ENCODE measurements around the gene PTPRE. TPM values are rescaled to one million over a fixed set of nuclear protein-coding genes. Genes with fewer than 3 reads are reported as not detected.

Gene PTPRE
- total and polyA plus RNA-seq, 10 of the 15 experiments (the other 5 are each of a cell fraction or from before 2014, with no cell fraction given): 2.9 to 7.6 (median 5.8) TPM

- Histone ChIP-seq H3K4me3 (peak overlapping the region; percentile 84), H3K79me2 (ENCODE audit: control insufficient read depth, insufficient read depth, low read length) (peaks cover 66% of the 10 kb centered on the region), H3K27me3 (replicated peaks in 1 of 2; ENCODE audit: control insufficient read depth in 2 of 2, insufficient read depth in 2 of 2, low read length in 1 of 2) (no peaks in the 10 kb centered on the region), H3K9ac (ENCODE audit: control insufficient read depth, insufficient read depth, low read length) (peak overlapping the region; percentile 88; the same call in 1 of the 2 replicates), H3K4me2 (ENCODE audit: control insufficient read depth, insufficient read depth) (peak overlapping the region; percentile 88), H3K4me1 (ENCODE audit: control insufficient read depth, insufficient read depth, low read length) (peaks cover 6% of the 10 kb centered on the region), H2AFZ (ENCODE audit: control insufficient read depth, low read depth, low read length) (no peak overlapping the region), H3K27ac (ENCODE audit: control insufficient read depth, insufficient read depth) (no peak overlapping the region), H4K20me1 (ENCODE audit: control insufficient read depth, insufficient read depth) (no peaks in the 10 kb centered on the region), H3K36me3 (ENCODE audit: control insufficient read depth in 2 of 2, insufficient read depth in 2 of 2, low read length in 1 of 2) (peaks cover 0 to 10% of the 10 kb centered on the region in 2 experiments; a peak in 3 of 4 replicates), H3K9me3 (replicated peaks; ENCODE audit: control insufficient read depth, insufficient read depth, low read length) (no peaks in the 10 kb centered on the region)
- DNase-seq (ENCODE audit: low read depth, low spot score) (no peak), ATAC-seq (no peak), FAIRE-seq (no peak)
- SMC1A ChIA-PET (ENCODE audit: uncharacterized antibody, unreplicated experiment): interaction anchor here (0.7 to 2.0 kb wide), 7 partner anchors 10 to 111 kb away, joined by 3 to 8 read pairs (median 4); no protein-coding TSS in a partner anchor
- in situ Hi-C loops (cut with MboI) (no loop called here), intact Hi-C loops (cut with micrococcal nuclease; ENCODE audit: unreplicated experiment) (no loop called here)
- BruUV-seq (replicated peaks): no TSS peak
- CTCF ChIA-PET: interaction anchor here (0.6 to 2.5 kb wide), 10 partner anchors 9 to 265 kb away, joined by 3 to 11 read pairs (median 5); no protein-coding TSS in a partner anchor
- POLR2A ChIA-PET: interaction anchor here (0.6 to 3.6 kb wide), 4 partner anchors 8 to 61 kb away, joined by 3 to 24 read pairs (median 4); no protein-coding TSS in a partner anchor
- TF ChIP-seq RAD51 (IDR thresholded peaks at IDR 0.05): peak; percentile 66
- no peak for TF ChIP-seq USF1 (IDR thresholded peaks at IDR 0.05; ENCODE audit: borderline replicate concordance, extremely low read length, insufficient read depth, low read depth, low read length)
- RAD21 ChIA-PET (ENCODE audit: unreplicated experiment): interaction anchor here (0.9 to 1.2 kb wide), 3 partner anchors 21 to 55 kb away, joined by 3 read pairs; no protein-coding TSS in a partner anchor
These were observed 216.9 kb downstream of the PTPRE start for GRCh38 chr10:128123846-128124245.

GRCh38 chr10:128124813-128125403, 218.0 kb downstream of the PTPRE start:
- peak overlapping the region; percentile 88 for H3K4me2 ChIP-seq (ENCODE audit: control insufficient read depth, insufficient read depth)
- RAD21 ChIA-PET (ENCODE audit: unreplicated experiment): interaction anchor here (1.2 kb wide), 1 partner anchor 24 kb away, joined by 3 read pairs; no protein-coding TSS in a partner anchor
- POLR2A ChIA-PET: interaction anchor here (0.7 to 3.6 kb wide), 3 partner anchors 9 to 62 kb away, joined by 3 to 24 read pairs (median 5); no protein-coding TSS in a partner anchor
- under 1% methylated on average over 9 of the region's 11 CpGs for WGBS (ENCODE audit: insufficient coverage, insufficient replicate concordance, low lambda C conversion rate, missing lambda C conversion rate)
- DNase-seq (ENCODE audit: low read depth, low spot score) (no peak), ATAC-seq (no peak), FAIRE-seq (no peak)
- H2AFZ ChIP-seq (ENCODE audit: control insufficient read depth, low read depth, low read length): no peak overlapping the region; the same call in 1 of the 2 replicates
- H3K4me1 ChIP-seq (ENCODE audit: control insufficient read depth, insufficient read depth, low read length): peaks cover 6% of the 10 kb centered on the region
- TF ChIP-seq IKZF2 (IDR thresholded peaks at IDR 0.05) (0 out of 4 replicates have a peak, but pooled peaks of 1 of the 2 experiments have one; percentile 13), YY1 (IDR thresholded peaks at IDR 0.05; ENCODE audit: low read depth, low read length) (no peak), RELA (IDR thresholded peaks at IDR 0.05; ENCODE audit: borderline replicate concordance, partially characterized antibody) (no peak), ZNF274 (IDR thresholded peaks at IDR 0.05; ENCODE audit: insufficient read depth, insufficient read length) (no peak), RUNX3 (IDR thresholded peaks at IDR 0.05; ENCODE audit: low read length) (0 out of 2 replicates have a peak, but pooled peaks have one; percentile 32), IKZF1 (conservative IDR thresholded peaks at IDR 0.05) (0 out of 2 replicates have a peak, but pooled peaks have one; percentile 19)
- CTCF ChIA-PET: interaction anchor here (1.1 to 2.2 kb wide), 6 partner anchors 8 to 45 kb away, joined by 4 to 7 read pairs (median 4); no protein-coding TSS in a partner anchor
- peak overlapping the region; percentile 88 for H3K9ac ChIP-seq (ENCODE audit: control insufficient read depth, insufficient read depth, low read length)
- no peaks in the 10 kb centered on the region for H3K9me3 ChIP-seq (replicated peaks; ENCODE audit: control insufficient read depth, insufficient read depth, low read length)
- in situ Hi-C loops (cut with MboI) (no loop called here), intact Hi-C loops (cut with micrococcal nuclease; ENCODE audit: unreplicated experiment) (no loop called here)
- peak overlapping the region; percentile 84 for H3K4me3 ChIP-seq
- H4K20me1 ChIP-seq (ENCODE audit: control insufficient read depth, insufficient read depth): no peaks in the 10 kb centered on the region
- H3K79me2 ChIP-seq (ENCODE audit: control insufficient read depth, insufficient read depth, low read length): peaks cover 59% of the 10 kb centered on the region
- peak overlapping the region; percentile 89 for H3K27ac ChIP-seq (ENCODE audit: control insufficient read depth, insufficient read depth)
- no TSS peak for BruUV-seq (replicated peaks)
- H3K36me3 ChIP-seq (ENCODE audit: control insufficient read depth in 2 of 2, insufficient read depth in 2 of 2, low read length in 1 of 2): peaks cover 0 to 4% of the 10 kb centered on the region in 2 experiments; a peak in 2 of 4 replicates
- SMC1A ChIA-PET (ENCODE audit: uncharacterized antibody, unreplicated experiment): interaction anchor here (0.7 to 2.1 kb wide), 6 partner anchors 8 to 77 kb away, joined by 3 to 8 read pairs (median 5); no protein-coding TSS in a partner anchor
- H3K27me3 ChIP-seq (replicated peaks in 1 of 2; ENCODE audit: control insufficient read depth in 2 of 2, insufficient read depth in 2 of 2, low read length in 1 of 2): no peaks in the 10 kb centered on the region
